H9 (cell line): ENCODE data around the gene GSG1L. TPM values are rescaled to one million over a fixed set of nuclear protein-coding genes. Genes with fewer than 3 reads are reported as not detected.

ENCODE experiments used
- DNase-seq: peaks from one replicate; pipeline ENCODE4 v3.0.0-alpha.2; 2017
- H2AFZ ChIP-seq: one replicate; pipeline ENCODE4 v1.6.1; 2013; ENCODE audit warnings: mild to moderate bottlenecking, low read length, control low read depth, moderate library complexity
- H2AK5ac ChIP-seq: 2 replicates; pipeline ENCODE4 v1.6.1; 2013; ENCODE audit warnings: low read length, control low read depth, mixed read lengths; ENCODE audit not compliant: insufficient read length
- H2BK120ac ChIP-seq: one replicate; pipeline ENCODE4 v1.6.1; 2013; ENCODE audit warnings: low read depth, mild to moderate bottlenecking, low read length, control low read depth, inconsistent platforms; ENCODE audit not compliant: poor library complexity, severe bottlenecking
- H2BK12ac ChIP-seq: 2 replicates; pipeline ENCODE4 v1.6.1; 2013; ENCODE audit warnings: low read length, control low read depth, mixed read lengths, low read depth; ENCODE audit not compliant: insufficient read length
- H2BK15ac ChIP-seq: 2 replicates; pipeline ENCODE4 v1.6.1; 2013; ENCODE audit warnings: low read depth, low read length, control low read depth
- H2BK20ac ChIP-seq: one replicate; pipeline ENCODE4 v1.6.1; 2013; ENCODE audit warnings: low read depth, mild to moderate bottlenecking, low read length, control low read depth, inconsistent platforms; ENCODE audit not compliant: poor library complexity, severe bottlenecking
- H2BK5ac ChIP-seq: 2 replicates; pipeline ENCODE4 v1.6.1; 2013; ENCODE audit warnings: low read length, control low read depth, mixed read lengths; ENCODE audit not compliant: insufficient read length
- H3K14ac ChIP-seq: 2 replicates; pipeline ENCODE4 v1.6.1; 2013; ENCODE audit warnings: low read length, control low read depth; ENCODE audit not compliant: insufficient read depth
- H3K18ac ChIP-seq: 2 replicates; pipeline ENCODE4 v1.6.1; 2013; ENCODE audit warnings: low read depth, mild to moderate bottlenecking, mixed read lengths, low read length, control low read depth; ENCODE audit not compliant: insufficient read length
- H3K23ac ChIP-seq: 2 replicates; pipeline ENCODE4 v1.6.1; 2013; ENCODE audit warnings: low read length, control low read depth, mixed read lengths, low read depth; ENCODE audit not compliant: insufficient read length
- H3K23me2 ChIP-seq: 2 replicates; pipeline ENCODE4 v1.6.1; 2013; ENCODE audit warnings: low read depth, mild to moderate bottlenecking, mixed read lengths, low read length, control low read depth; ENCODE audit not compliant: insufficient read length, poor library complexity, severe bottlenecking
- H3K27ac ChIP-seq: 2 replicates; pipeline ENCODE4 v1.5.1; 2013; ENCODE audit warnings: low read length, control low read depth, mixed read lengths, low read depth; ENCODE audit not compliant: insufficient read length
- H3K27me3 ChIP-seq: 2 replicates; pipeline ENCODE4 v1.6.1; 2013; ENCODE audit warnings: low read length, control low read depth, inconsistent platforms; ENCODE audit not compliant: insufficient read depth
- H3K4ac ChIP-seq: 2 replicates; pipeline ENCODE4 v1.6.1; 2013; ENCODE audit warnings: low read depth, mild to moderate bottlenecking, control low read depth, inconsistent platforms, low read length, moderate library complexity
- H3K4me1 ChIP-seq: 2 replicates; pipeline ENCODE4 v1.6.1; 2013; ENCODE audit warnings: low read length, control low read depth, inconsistent platforms; ENCODE audit not compliant: insufficient read depth
- H3K4me2 ChIP-seq: 2 replicates; pipeline ENCODE4 v1.6.1; 2013; ENCODE audit warnings: low read length, control low read depth, mixed read lengths; ENCODE audit not compliant: insufficient read length, insufficient read depth
- H3K56ac ChIP-seq: 2 replicates; pipeline ENCODE4 v1.6.1; 2013; ENCODE audit warnings: low read depth, mild to moderate bottlenecking, mixed read lengths, low read length, control low read depth; ENCODE audit not compliant: insufficient read length
- H3K79me1 ChIP-seq: 2 replicates; pipeline ENCODE4 v1.6.1; 2013; ENCODE audit warnings: low read depth, mild to moderate bottlenecking, moderate library complexity, low read length, control low read depth, inconsistent platforms; ENCODE audit not compliant: insufficient read depth, poor library complexity, severe bottlenecking
- H3K79me2 ChIP-seq: 2 replicates; pipeline ENCODE4 v1.6.1; 2013; ENCODE audit warnings: low read length, control low read depth, inconsistent platforms; ENCODE audit not compliant: insufficient read depth
- H3K9ac ChIP-seq: 2 replicates; pipeline ENCODE4 v1.6.1; 2013; ENCODE audit warnings: low read length, control low read depth, mixed read lengths; ENCODE audit not compliant: insufficient read length; ENCODE audit errors: extremely low read depth
- H3K9me3 ChIP-seq: one replicate; pipeline ENCODE4 v1.6.1; 2013; ENCODE audit warnings: low read depth, low read length, inconsistent platforms; ENCODE audit not compliant: control insufficient read depth
- H3T11ph ChIP-seq: one replicate; pipeline ENCODE4 v1.6.1; 2013; ENCODE audit warnings: mild to moderate bottlenecking, low read length, control low read depth, inconsistent platforms
- H4K20me1 ChIP-seq: one replicate; pipeline ENCODE4 v1.6.1; 2013; ENCODE audit not compliant: control insufficient read depth, insufficient read length, insufficient read depth
- H4K5ac ChIP-seq: 2 replicates; pipeline ENCODE4 v1.6.1; 2013; ENCODE audit warnings: low read depth, mild to moderate bottlenecking, mixed read lengths, low read length, control low read depth; ENCODE audit not compliant: insufficient read length
- H4K8ac ChIP-seq: replicated peaks from 2 replicates; pipeline ENCODE4 v1.6.1; 2013; ENCODE audit warnings: low read length, control low read depth, mixed read lengths, low read depth; ENCODE audit not compliant: insufficient read length
- H4K91ac ChIP-seq: 2 replicates; pipeline ENCODE4 v1.6.1; 2013; ENCODE audit warnings: low read depth, mild to moderate bottlenecking, moderate library complexity, mixed read lengths, low read length, control low read depth; ENCODE audit not compliant: insufficient read length
- H3K27ac Mint-ChIP-seq, 3 experiments: 2 replicates in 2 of 3; 3 replicates in 1 of 3; pipeline ENCODE4 v1.8.0; 2020 to 2021; ENCODE audit warnings: mixed read lengths in 3 of 3, mild to moderate bottlenecking in 1 of 3, moderate library complexity in 1 of 3
- H3K27me3 Mint-ChIP-seq: 2 replicates; pipeline ENCODE4 v1.8.0; 2021; ENCODE audit warnings: low read depth, mild to moderate bottlenecking, moderate library complexity, mixed read lengths
- H3K36me3 Mint-ChIP-seq, 3 experiments: 2 replicates in 2 of 3; 3 replicates in 1 of 3; pipeline ENCODE4 v1.8.0; 2020 to 2021; ENCODE audit warnings: low read depth in 3 of 3, mixed read lengths in 3 of 3; ENCODE audit not compliant: insufficient read depth in 1 of 3
- H3K4me1 Mint-ChIP-seq, 2 experiments: 2 replicates each; pipeline ENCODE4 v1.8.0; 2020; ENCODE audit warnings: mixed read lengths in 2 of 2
- H3K4me3 Mint-ChIP-seq, 2 experiments: 2 replicates in 1 of 2; 3 replicates in 1 of 2; pipeline ENCODE4 v1.8.0; 2020 to 2021; ENCODE audit warnings: mild to moderate bottlenecking in 2 of 2, mixed read lengths in 2 of 2, moderate library complexity in 1 of 2
- H3K9me3 Mint-ChIP-seq, 2 experiments: 2 replicates in 1 of 2; 3 replicates in 1 of 2; pipeline ENCODE4 v1.8.0; 2020; ENCODE audit warnings: mild to moderate bottlenecking in 2 of 2, mixed read lengths in 2 of 2, moderate library complexity in 1 of 2
- WGBS: extraction: QIAGEN DNeasy Blood & Tissue Kit; methylation state at CpG from one replicate; pipeline ENCODE4 v1.1.7; 2013; ENCODE audit warnings: missing lambda C conversion rate, low lambda C conversion rate, mixed read lengths; ENCODE audit not compliant: insufficient read length; ENCODE audit errors: extremely low coverage; 5-methylcytosine and 5-hydroxymethylcytosine counted together
- total RNA-seq: library from RNA; stranded (reverse); gene quantifications from 2 replicates; pipeline ENCODE4 v1.2.1, GENCODE V29; 2021
- TF ChIP-seq, protein P1 (sequence below): fragments of 200-600 bp; sonication (generic); conservative IDR thresholded peaks from 3 replicates; pipeline ENCODE4 v1.8.0; 2021; ENCODE audit warnings: antibody characterized with exemption, mild to moderate bottlenecking

Gene GSG1L
- total RNA-seq, 1 experiment from 2014 or later = 0.35 TPM

DNA sequence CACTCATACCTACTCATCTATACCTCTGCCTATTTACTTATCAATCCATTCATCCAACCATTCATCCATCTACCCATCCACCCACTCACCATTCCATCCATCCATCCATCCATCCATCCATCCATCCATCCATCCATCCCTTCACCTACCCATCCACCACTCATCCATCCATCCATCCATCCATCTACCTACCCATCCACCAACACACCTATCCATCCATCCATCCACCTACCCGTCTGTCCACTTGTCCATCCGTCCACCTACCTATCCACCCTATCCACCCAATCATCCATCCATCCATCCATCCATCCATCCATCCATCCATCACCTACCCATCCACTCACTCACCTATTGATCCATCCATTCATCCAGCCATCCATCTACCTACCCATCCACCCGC is 235.7 kb downstream of the GSG1L start:
- no peak overlapping the region for H3T11ph ChIP-seq
- no peak overlapping the region for H3K23ac ChIP-seq
- H4K8ac ChIP-seq = no peak overlapping the region
- H3K18ac ChIP-seq = no peak overlapping the region
- H3K4ac ChIP-seq = no peak overlapping the region
- Mint-ChIP-seq H3K27ac (no peak overlapping the region), H3K4me3 (no peak overlapping the region), H3K4me1 (peaks cover 4 to 9% of the 10 kb centered on the region in 2 experiments; a peak in 3 of 4 replicates), H3K27me3 (peaks cover 22% of the 10 kb centered on the region), H3K9me3 (peaks cover 13 to 17% of the 10 kb centered on the region in 2 experiments), H3K36me3 (peaks cover 4 to 5% (median 5%) of the 10 kb centered on the region in 3 experiments)
- no peak overlapping the region for H2AK5ac ChIP-seq
- H2BK120ac ChIP-seq = no peak overlapping the region
- no peaks in the 10 kb centered on the region for H3K23me2 ChIP-seq
- TF ChIP-seq, protein P1, sequence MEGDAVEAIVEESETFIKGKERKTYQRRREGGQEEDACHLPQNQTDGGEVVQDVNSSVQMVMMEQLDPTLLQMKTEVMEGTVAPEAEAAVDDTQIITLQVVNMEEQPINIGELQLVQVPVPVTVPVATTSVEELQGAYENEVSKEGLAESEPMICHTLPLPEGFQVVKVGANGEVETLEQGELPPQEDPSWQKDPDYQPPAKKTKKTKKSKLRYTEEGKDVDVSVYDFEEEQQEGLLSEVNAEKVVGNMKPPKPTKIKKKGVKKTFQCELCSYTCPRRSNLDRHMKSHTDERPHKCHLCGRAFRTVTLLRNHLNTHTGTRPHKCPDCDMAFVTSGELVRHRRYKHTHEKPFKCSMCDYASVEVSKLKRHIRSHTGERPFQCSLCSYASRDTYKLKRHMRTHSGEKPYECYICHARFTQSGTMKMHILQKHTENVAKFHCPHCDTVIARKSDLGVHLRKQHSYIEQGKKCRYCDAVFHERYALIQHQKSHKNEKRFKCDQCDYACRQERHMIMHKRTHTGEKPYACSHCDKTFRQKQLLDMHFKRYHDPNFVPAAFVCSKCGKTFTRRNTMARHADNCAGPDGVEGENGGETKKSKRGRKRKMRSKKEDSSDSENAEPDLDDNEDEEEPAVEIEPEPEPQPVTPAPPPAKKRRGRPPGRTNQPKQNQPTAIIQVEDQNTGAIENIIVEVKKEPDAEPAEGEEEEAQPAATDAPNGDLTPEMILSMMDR = no peak
- no peaks in the 10 kb centered on the region for H3K27me3 ChIP-seq
- no peak overlapping the region for H3K27ac ChIP-seq
- H2BK15ac ChIP-seq = no peak overlapping the region
- no peaks in the 10 kb centered on the region for H4K20me1 ChIP-seq
- no peak for DNase-seq
- WGBS = no CpG with 5 or more reads among the region's 3 CpGs
- H3K79me1 ChIP-seq = no peaks in the 10 kb centered on the region
- H4K91ac ChIP-seq = no peak overlapping the region
- no peak overlapping the region for H3K14ac ChIP-seq
- no peak overlapping the region for H3K56ac ChIP-seq
- no peak overlapping the region for H2BK5ac ChIP-seq
- no peak overlapping the region for H2BK12ac ChIP-seq
- no peak overlapping the region for H4K5ac ChIP-seq
- no peaks in the 10 kb centered on the region for H3K4me1 ChIP-seq
- no peak overlapping the region for H2AFZ ChIP-seq
- H3K79me2 ChIP-seq = no peaks in the 10 kb centered on the region
- no peak overlapping the region for H3K4me2 ChIP-seq
- no peak overlapping the region for H2BK20ac ChIP-seq
- H3K9ac ChIP-seq = no peak overlapping the region
- no peaks in the 10 kb centered on the region for H3K9me3 ChIP-seq
